Ishikawa (cell line): Measurements from ENCODE around the gene PRKAR2A.

Experiments used
- CEBPB ChIP-seq: IDR thresholded peaks from 2 replicates; pipeline ENCODE4 v1.6.1; 2012
- CREB1 ChIP-seq: IDR thresholded peaks from 2 replicates; pipeline ENCODE4 v1.6.1; 2012; ENCODE audit warnings: low read depth
- EGR1 ChIP-seq: IDR thresholded peaks from 2 replicates; pipeline ENCODE4 v1.6.1; 2012
- EP300 ChIP-seq: IDR thresholded peaks from 2 replicates; pipeline ENCODE4 v1.6.1; 2012; ENCODE audit warnings: borderline replicate concordance
- FOXM1 ChIP-seq: IDR thresholded peaks from 2 replicates; pipeline ENCODE4 v1.6.1; 2012; ENCODE audit warnings: low read depth, borderline replicate concordance
- NFIC ChIP-seq: IDR thresholded peaks from 2 replicates; pipeline ENCODE4 v1.6.1; 2012
- RAD21 ChIP-seq: IDR thresholded peaks from 2 replicates; pipeline ENCODE4 v1.6.1; 2012; ENCODE audit warnings: low read depth
- TAF1 ChIP-seq: IDR thresholded peaks from 2 replicates; pipeline ENCODE4 v1.6.1; 2012; ENCODE audit warnings: low read depth, mild to moderate bottlenecking
- TCF12 ChIP-seq: IDR thresholded peaks from 2 replicates; pipeline ENCODE4 v1.6.1; 2012; ENCODE audit warnings: low read depth
- TEAD4 ChIP-seq: IDR thresholded peaks from 2 replicates; pipeline ENCODE4 v1.6.1; 2012
- YY1 ChIP-seq: IDR thresholded peaks from 2 replicates; pipeline ENCODE4 v1.6.1; 2012; ENCODE audit warnings: low read depth
- ZBTB7A ChIP-seq: IDR thresholded peaks from 2 replicates; pipeline ENCODE4 v1.6.1; 2012; ENCODE audit warnings: low read depth
- TF ChIP-seq, protein P1 (sequence below): IDR thresholded peaks from 2 replicates; pipeline ENCODE4 v1.6.1; 2012; ENCODE audit warnings: low read depth, mild to moderate bottlenecking
- TF ChIP-seq, protein P2 (sequence below): IDR thresholded peaks from 2 replicates; pipeline ENCODE4 v1.6.1; 2012
- TF ChIP-seq, protein P3 (sequence below): IDR thresholded peaks from 2 replicates; pipeline ENCODE4 v1.6.1; 2012

Gene PRKAR2A

DNA sequence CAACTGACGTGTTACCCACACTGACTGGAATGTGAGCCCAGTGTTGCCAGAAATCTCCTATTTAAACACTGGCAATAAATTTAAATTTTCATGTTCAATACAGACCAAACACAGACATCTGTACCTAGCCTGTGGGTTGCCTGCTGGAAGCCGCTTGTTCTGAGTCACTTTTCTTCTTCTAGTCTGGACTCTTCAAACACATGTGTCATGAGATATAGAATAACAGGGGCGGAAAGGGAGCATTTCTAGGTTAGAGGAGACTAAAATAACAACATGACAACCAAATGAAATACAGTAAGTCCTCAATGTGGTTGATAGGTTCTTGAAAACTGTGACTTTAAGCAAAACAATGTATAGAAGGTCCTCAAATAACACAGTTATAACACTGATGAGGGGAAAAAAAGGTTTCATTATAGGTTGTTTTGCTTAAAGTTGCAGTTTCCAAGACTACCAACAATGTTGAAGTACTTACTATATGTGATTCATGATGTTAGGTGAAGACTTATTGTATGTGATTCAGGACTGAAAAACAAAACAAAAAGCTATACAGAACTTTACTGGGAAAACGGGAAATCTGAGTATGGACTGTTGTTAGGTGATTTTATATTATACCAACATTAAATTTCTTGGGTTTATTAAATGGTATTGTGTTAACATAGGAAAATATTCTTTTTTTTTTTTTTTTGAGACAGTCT, 63.1 kb downstream of the PRKAR2A start:
- TF ChIP-seq EGR1 (no peak), TCF12 (no peak), ZBTB7A (no peak), TEAD4 (no peak), NFIC (no peak), RAD21 (no peak), FOXM1 (no peak), CREB1 (no peak), CEBPB (no peak), YY1 (no peak), TAF1 (no peak), EP300 (no peak)
- TF ChIP-seq, protein P1, sequence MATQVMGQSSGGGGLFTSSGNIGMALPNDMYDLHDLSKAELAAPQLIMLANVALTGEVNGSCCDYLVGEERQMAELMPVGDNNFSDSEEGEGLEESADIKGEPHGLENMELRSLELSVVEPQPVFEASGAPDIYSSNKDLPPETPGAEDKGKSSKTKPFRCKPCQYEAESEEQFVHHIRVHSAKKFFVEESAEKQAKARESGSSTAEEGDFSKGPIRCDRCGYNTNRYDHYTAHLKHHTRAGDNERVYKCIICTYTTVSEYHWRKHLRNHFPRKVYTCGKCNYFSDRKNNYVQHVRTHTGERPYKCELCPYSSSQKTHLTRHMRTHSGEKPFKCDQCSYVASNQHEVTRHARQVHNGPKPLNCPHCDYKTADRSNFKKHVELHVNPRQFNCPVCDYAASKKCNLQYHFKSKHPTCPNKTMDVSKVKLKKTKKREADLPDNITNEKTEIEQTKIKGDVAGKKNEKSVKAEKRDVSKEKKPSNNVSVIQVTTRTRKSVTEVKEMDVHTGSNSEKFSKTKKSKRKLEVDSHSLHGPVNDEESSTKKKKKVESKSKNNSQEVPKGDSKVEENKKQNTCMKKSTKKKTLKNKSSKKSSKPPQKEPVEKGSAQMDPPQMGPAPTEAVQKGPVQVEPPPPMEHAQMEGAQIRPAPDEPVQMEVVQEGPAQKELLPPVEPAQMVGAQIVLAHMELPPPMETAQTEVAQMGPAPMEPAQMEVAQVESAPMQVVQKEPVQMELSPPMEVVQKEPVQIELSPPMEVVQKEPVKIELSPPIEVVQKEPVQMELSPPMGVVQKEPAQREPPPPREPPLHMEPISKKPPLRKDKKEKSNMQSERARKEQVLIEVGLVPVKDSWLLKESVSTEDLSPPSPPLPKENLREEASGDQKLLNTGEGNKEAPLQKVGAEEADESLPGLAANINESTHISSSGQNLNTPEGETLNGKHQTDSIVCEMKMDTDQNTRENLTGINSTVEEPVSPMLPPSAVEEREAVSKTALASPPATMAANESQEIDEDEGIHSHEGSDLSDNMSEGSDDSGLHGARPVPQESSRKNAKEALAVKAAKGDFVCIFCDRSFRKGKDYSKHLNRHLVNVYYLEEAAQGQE, result no peak
- TF ChIP-seq, protein P2, sequence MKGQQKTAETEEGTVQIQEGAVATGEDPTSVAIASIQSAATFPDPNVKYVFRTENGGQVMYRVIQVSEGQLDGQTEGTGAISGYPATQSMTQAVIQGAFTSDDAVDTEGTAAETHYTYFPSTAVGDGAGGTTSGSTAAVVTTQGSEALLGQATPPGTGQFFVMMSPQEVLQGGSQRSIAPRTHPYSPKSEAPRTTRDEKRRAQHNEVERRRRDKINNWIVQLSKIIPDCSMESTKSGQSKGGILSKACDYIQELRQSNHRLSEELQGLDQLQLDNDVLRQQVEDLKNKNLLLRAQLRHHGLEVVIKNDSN, result no peak
- TF ChIP-seq, protein P3, sequence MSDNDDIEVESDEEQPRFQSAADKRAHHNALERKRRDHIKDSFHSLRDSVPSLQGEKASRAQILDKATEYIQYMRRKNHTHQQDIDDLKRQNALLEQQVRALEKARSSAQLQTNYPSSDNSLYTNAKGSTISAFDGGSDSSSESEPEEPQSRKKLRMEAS, result no peak

DNA sequence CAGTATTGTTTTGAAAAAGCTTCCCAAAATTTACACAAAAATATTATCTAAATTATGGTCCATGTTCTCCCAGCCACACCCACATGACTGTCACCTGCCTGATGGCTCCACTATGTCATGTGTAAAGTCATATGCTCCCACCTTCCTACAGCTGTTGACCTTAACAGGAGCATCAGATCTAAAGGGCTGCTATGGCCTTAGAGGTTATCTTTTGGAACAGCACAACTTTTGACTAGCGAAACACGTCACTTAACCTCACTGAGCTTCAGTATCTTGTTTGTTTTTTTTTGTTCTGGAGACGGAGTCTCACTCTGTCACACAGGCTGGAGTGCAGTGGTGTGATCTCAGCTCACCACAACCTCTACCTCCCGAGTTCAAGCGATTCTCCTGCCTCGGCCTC, 64.4 kb downstream of the PRKAR2A start:
- TF ChIP-seq RAD21, result no peak
- no peak for TF ChIP-seq ZBTB7A
- no peak for TF ChIP-seq TAF1
- TF ChIP-seq NFIC, result no peak
- TF ChIP-seq, protein P1, result no peak
- no peak for TF ChIP-seq EP300
- no peak for TF ChIP-seq CEBPB
- no peak for TF ChIP-seq FOXM1
- TF ChIP-seq YY1, result no peak
- TF ChIP-seq, protein P2, result no peak
- no peak for TF ChIP-seq CREB1
- no peak for TF ChIP-seq TEAD4
- TF ChIP-seq, protein P3, result no peak
- no peak for TF ChIP-seq EGR1
- no peak for TF ChIP-seq TCF12

DNA sequence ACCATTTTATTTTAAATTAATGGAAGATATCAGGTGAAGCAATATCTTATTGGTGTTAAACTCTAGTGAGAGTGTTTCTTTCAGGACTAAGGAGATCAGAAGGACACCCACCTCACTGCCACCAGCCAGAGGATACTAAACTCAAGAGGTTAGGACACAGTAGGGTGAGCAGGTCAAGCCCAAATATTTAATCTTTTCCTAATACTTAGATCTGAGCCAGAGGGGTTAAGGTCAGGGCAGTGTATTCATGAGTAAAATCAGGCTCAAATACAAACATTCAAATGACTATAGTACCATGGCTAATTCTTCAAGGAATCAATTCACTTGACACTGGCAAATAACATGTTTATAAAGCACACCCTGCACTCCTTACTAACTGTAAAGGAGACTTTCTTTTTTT, 65.6 kb downstream of the PRKAR2A start:
- TF ChIP-seq, protein P1, result no peak
- TF ChIP-seq TCF12 (no peak), ZBTB7A (no peak)

DNA sequence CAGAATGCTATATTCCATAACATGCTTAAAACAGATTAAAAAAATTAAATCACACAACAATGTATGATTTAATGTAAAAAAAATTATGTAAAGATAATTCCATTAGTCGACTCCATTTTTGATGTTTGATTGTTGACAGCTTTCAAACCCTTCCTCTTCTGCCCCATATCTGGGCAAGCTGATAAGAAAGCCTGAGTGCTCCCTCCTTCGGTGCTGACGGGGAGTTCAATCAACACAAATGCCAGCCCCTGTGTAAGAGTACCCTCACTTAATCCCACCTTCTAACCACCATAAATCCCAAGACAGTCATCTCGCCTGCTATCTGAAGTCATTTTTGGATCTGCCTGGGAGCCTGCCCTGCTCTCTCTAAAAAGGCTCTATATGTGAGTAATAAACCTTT, 70.8 kb downstream of the PRKAR2A start:
- TF ChIP-seq RAD21, result no peak
- TF ChIP-seq, protein P1, result no peak
- TF ChIP-seq, protein P3, result no peak
- TF ChIP-seq CREB1, result no peak
- no peak for TF ChIP-seq ZBTB7A
- TF ChIP-seq TCF12, result no peak
